Astrocyte of the spinal cord (primary cell): ENCODE results near the gene CFAP210.
"Not testable (repeated sequence)": the region's sequence is repeated elsewhere in the genome, so short reads cannot be mapped to it uniquely, and the experiment has no call there.

ENCODE experiments used
- DNase-seq: peaks from one replicate; pipeline ENCODE4 v3.0.0; 2011; ENCODE audit warnings: low read depth, low spot score
- H3K4me3 ChIP-seq: 2 replicates; pipeline ENCODE4 v1.5.1; 2011; ENCODE audit warnings: low read depth, mild to moderate bottlenecking, low read length, moderate library complexity
- CTCF ChIP-seq: IDR thresholded peaks from 2 replicates; pipeline ENCODE4 v1.5.1; 2012; ENCODE audit warnings: low read depth, mild to moderate bottlenecking, low read length, inconsistent platforms
- in situ Hi-C: cut with HindIII; loops from 2 replicates; pipeline ENCODE4 v1.10.0; 2017; ENCODE audit warnings: low sequenced_read_pairs

Gene CFAP210

GRCh38 chr2:169692718-169693117 lies 1.5 kb downstream of the CFAP210 start:
- in situ Hi-C loops, result no loop called here
- no peak for DNase-seq
- no peak for TF ChIP-seq CTCF
- H3K4me3 ChIP-seq, result no peak overlapping the region

- in situ Hi-C loops, result no loop called here
- TF ChIP-seq CTCF, result no peak
- H3K4me3 ChIP-seq, result no peak overlapping the region
- no peak for DNase-seq
Observed at GRCh38 chr2:169690958-169691357, 3.2 kb downstream of the CFAP210 start.

- DNase-seq, H3K4me3 ChIP-seq, in situ Hi-C loops: not testable (repeated sequence)
Observed at GRCh38 chr2:169687943-169688342, 6.3 kb downstream of the CFAP210 start.

- in situ Hi-C loops, result not testable (repeated sequence)
Observed at GRCh38 chr2:169686825-169687224, 7.4 kb downstream of the CFAP210 start.

GRCh38 chr2:169684712-169685111 lies 9.5 kb downstream of the CFAP210 start:
- H3K4me3 ChIP-seq, in situ Hi-C loops, DNase-seq: not testable (repeated sequence)

More at GRCh38 chr2:169686825-169687224, 7.4 kb downstream of the CFAP210 start:
- DNase-seq, H3K4me3 ChIP-seq: not testable (repeated sequence)

- H3K4me3 ChIP-seq, result no peak overlapping the region
- no peak for DNase-seq
- in situ Hi-C loops, result no loop called here
- no peak for TF ChIP-seq CTCF
Observed at GRCh38 chr2:169684135-169684565, 10.1 kb downstream of the CFAP210 start.

- in situ Hi-C loops, result no loop called here
- H3K4me3 ChIP-seq, result no peak overlapping the region
- DNase-seq, result no peak
- no peak for TF ChIP-seq CTCF
Observed at GRCh38 chr2:169683425-169684134, 10.6 kb downstream of the CFAP210 start.

GRCh38 chr2:169683054-169683424 lies 11.2 kb downstream of the CFAP210 start:
- no peak for DNase-seq
- no peak for TF ChIP-seq CTCF
- in situ Hi-C loops, result no loop called here
- no peak overlapping the region for H3K4me3 ChIP-seq
